ENCODE measurements around the gene NPAS2. TPM values are rescaled to one million over a fixed set of nuclear protein-coding genes. Genes with fewer than 3 reads are reported as not detected.

Gene NPAS2
- total RNA-seq, 3 donors from 2014 or later (not counting 1 experiment from before 2014, with no cell fraction given), result not detected

- ATAC-seq (no peak), DNase-seq (no peak)
- no peak overlapping the region for H3K4me3 Mint-ChIP-seq
- Histone ChIP-seq H3K4me3 (ENCODE audit: low read length) (no peak overlapping the region), H3K4me1 (ENCODE audit: control insufficient read depth, insufficient read depth, low read length) (no peaks in the 10 kb centered on the region), H3K36me3 (ENCODE audit: control insufficient read depth, insufficient read depth, low read length) (no peaks in the 10 kb centered on the region), H3K9me3 (ENCODE audit: control insufficient read depth, insufficient read depth, low read length) (no peaks in the 10 kb centered on the region), H3K27ac (ENCODE audit: low read length) (no peak overlapping the region), H3K27me3 (ENCODE audit: control insufficient read depth, insufficient read depth, low read length) (no peaks in the 10 kb centered on the region)
- WGBS (ENCODE audit: insufficient coverage), result 89% methylated on average over 6 of the region's 6 CpGs
- no peaks in the 10 kb centered on the region for H3K4me1 Mint-ChIP-seq
- intact Hi-C loops (cut with micrococcal nuclease), result no loop called here
- H3K9me3 Mint-ChIP-seq, result no peaks in the 10 kb centered on the region
- no peak for TF ChIP-seq CTCF (IDR thresholded peaks at IDR 0.05)
- H3K27me3 Mint-ChIP-seq (ENCODE audit: low read depth in 2 of 2), result peaks cover 0 to 6% of the 10 kb centered on the region in 2 donors
- no peak overlapping the region for H3K27ac Mint-ChIP-seq
- H3K36me3 Mint-ChIP-seq, result no peaks in the 10 kb centered on the region
These were observed 37.5 kb upstream of the NPAS2 start for GRCh38 chr2:100782380-100782878.

- DNase-seq (no peak), ATAC-seq (no peak)
- intact Hi-C loops (cut with micrococcal nuclease), result no loop called here
- Mint-ChIP-seq H3K4me1 (no peaks in the 10 kb centered on the region), H3K36me3 (no peaks in the 10 kb centered on the region), H3K9me3 (no peaks in the 10 kb centered on the region), H3K27ac (no peak overlapping the region), H3K4me3 (no peak overlapping the region), H3K27me3 (ENCODE audit: low read depth in 2 of 2) (peaks cover 0 to 6% of the 10 kb centered on the region in 2 donors)
- Histone ChIP-seq H3K4me3 (ENCODE audit: low read length) (no peak overlapping the region), H3K27ac (ENCODE audit: low read length) (no peak overlapping the region), H3K9me3 (ENCODE audit: control insufficient read depth, insufficient read depth, low read length) (no peaks in the 10 kb centered on the region), H3K27me3 (ENCODE audit: control insufficient read depth, insufficient read depth, low read length) (no peaks in the 10 kb centered on the region), H3K36me3 (ENCODE audit: control insufficient read depth, insufficient read depth, low read length) (no peaks in the 10 kb centered on the region), H3K4me1 (ENCODE audit: control insufficient read depth, insufficient read depth, low read length) (no peaks in the 10 kb centered on the region)
- 78% methylated on average over 3 of the region's 3 CpGs for WGBS (ENCODE audit: insufficient coverage)
- no peak for TF ChIP-seq CTCF (IDR thresholded peaks at IDR 0.05)
These were observed 36.0 kb upstream of the NPAS2 start for GRCh38 chr2:100783987-100784386.

GRCh38 chr2:100784681-100785080 is 35.3 kb upstream of the NPAS2 start:
- no peaks in the 10 kb centered on the region for H3K36me3 ChIP-seq (ENCODE audit: control insufficient read depth, insufficient read depth, low read length)
- no peak for DNase-seq
- H3K9me3 ChIP-seq (ENCODE audit: control insufficient read depth, insufficient read depth, low read length), result no peaks in the 10 kb centered on the region
- Mint-ChIP-seq H3K4me1 (no peaks in the 10 kb centered on the region), H3K4me3 (no peak overlapping the region), H3K27ac (no peak overlapping the region), H3K36me3 (no peaks in the 10 kb centered on the region), H3K9me3 (no peaks in the 10 kb centered on the region), H3K27me3 (ENCODE audit: low read depth in 2 of 2) (peaks cover 0 to 6% of the 10 kb centered on the region in 2 donors)
- H3K27me3 ChIP-seq (ENCODE audit: control insufficient read depth, insufficient read depth, low read length), result no peaks in the 10 kb centered on the region
- H3K4me3 ChIP-seq (ENCODE audit: low read length), result no peak overlapping the region
- H3K4me1 ChIP-seq (ENCODE audit: control insufficient read depth, insufficient read depth, low read length), result no peaks in the 10 kb centered on the region
- no peak for ATAC-seq
- TF ChIP-seq CTCF (IDR thresholded peaks at IDR 0.05), result no peak
- no peak overlapping the region for H3K27ac ChIP-seq (ENCODE audit: low read length)
- WGBS (ENCODE audit: insufficient coverage), result 92% methylated on average over 8 of the region's 8 CpGs
- intact Hi-C loops (cut with micrococcal nuclease), result no loop called here

GRCh38 chr2:100785626-100786296 is 34.2 kb upstream of the NPAS2 start:
- H3K4me1 Mint-ChIP-seq, result no peaks in the 10 kb centered on the region
- intact Hi-C loops (cut with micrococcal nuclease), result no loop called here
- WGBS (ENCODE audit: insufficient coverage), result 85% methylated on average over 9 of the region's 10 CpGs
- H3K9me3 Mint-ChIP-seq, result no peaks in the 10 kb centered on the region
- no peaks in the 10 kb centered on the region for H3K36me3 ChIP-seq (ENCODE audit: control insufficient read depth, insufficient read depth, low read length)
- H3K9me3 ChIP-seq (ENCODE audit: control insufficient read depth, insufficient read depth, low read length), result no peaks in the 10 kb centered on the region
- H3K27ac ChIP-seq (ENCODE audit: low read length), result no peak overlapping the region
- no peaks in the 10 kb centered on the region for H3K4me1 ChIP-seq (ENCODE audit: control insufficient read depth, insufficient read depth, low read length)
- no peaks in the 10 kb centered on the region for H3K27me3 ChIP-seq (ENCODE audit: control insufficient read depth, insufficient read depth, low read length)
- peaks cover 0 to 3% of the 10 kb centered on the region in 2 donors for H3K27me3 Mint-ChIP-seq (ENCODE audit: low read depth in 2 of 2)
- ATAC-seq (no peak), DNase-seq (no peak)
- no peak overlapping the region for H3K27ac Mint-ChIP-seq
- no peaks in the 10 kb centered on the region for H3K36me3 Mint-ChIP-seq
- no peak for TF ChIP-seq CTCF (IDR thresholded peaks at IDR 0.05)
- no peak overlapping the region for H3K4me3 Mint-ChIP-seq
- H3K4me3 ChIP-seq (ENCODE audit: low read length), result no peak overlapping the region

Measured in natural killer cell (primary cell).